ELR (cell line): ENCODE results near the gene RPP38.

Source experiments
- DNase-seq: peaks from one replicate; pipeline ENCODE4 v3.0.0-alpha.2; 2015; ENCODE audit warnings: low read depth

Gene RPP38

DNA sequence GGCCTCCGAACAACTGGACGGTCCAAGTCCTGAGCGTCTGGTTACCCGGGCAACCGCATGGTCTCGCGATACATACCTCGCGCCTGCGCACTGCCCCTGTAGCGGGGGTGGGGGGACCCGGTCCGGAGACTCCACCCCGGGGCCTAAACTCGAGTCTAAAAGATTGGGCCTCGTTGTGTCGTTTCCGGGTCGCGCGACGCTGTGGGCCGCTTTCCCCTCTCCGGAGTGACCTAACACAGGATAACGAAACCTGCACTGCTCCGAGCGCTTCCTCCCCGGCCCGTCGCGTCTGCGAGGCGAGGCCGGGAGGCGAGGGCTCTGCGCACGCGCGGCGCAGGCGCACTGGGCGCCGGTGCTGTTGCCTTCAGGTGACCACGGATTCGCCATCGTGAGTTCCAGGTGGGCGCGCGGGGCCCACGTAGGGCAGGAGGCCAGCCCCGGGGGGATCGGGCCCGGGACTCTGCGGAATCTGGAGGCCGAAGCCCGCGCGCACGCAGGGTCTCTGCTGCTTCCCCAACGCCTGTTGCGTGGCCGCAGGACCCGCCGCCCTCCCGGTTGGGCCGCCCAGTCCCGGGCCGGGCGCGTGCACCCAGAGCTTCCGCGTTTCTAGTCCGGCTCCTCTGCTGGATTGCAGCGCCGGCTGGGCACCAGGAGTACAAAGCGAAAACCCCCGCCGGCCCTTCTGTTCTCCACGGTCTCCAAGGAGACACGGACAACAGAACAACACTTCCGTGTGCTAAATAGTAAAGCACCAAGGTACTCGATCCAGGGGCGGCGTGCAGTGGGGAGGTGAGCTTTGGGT is at the start of gene RPP38:
Gene RPP38, plus strand, starts transcription at position 345 of the 802 bp plus-strand sequence. CDS start 5,960 bp downstream, outside the sequence.
- peak; percentile 98 for DNase-seq

GRCh38 chr10:15049533-15049932 is 47.6 kb upstream of the RPP38 start:
- DNase-seq, result no peak

DNA sequence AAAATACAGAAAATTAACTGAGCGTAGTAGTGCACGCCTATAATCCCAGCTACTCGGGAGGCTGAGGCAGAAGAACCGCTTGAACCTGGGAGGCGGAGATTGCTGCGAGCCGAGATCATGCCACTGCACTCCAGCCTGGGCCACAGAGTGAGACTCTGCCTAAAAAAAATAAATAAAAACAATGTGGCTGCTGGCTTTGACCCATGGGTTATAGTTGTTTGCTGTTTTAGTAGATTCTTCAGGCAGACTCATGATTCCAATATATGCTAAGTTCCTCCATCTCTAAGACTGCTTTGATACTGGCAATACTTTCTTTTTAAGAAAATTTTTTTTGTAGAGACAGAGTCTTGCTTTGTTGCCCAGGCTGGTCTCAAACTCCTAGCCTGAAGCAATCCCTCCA is 45.0 kb upstream of the RPP38 start:
- no peak for DNase-seq

GRCh38 chr10:15053061-15053460 is 44.1 kb upstream of the RPP38 start:
- DNase-seq, result no peak

DNA sequence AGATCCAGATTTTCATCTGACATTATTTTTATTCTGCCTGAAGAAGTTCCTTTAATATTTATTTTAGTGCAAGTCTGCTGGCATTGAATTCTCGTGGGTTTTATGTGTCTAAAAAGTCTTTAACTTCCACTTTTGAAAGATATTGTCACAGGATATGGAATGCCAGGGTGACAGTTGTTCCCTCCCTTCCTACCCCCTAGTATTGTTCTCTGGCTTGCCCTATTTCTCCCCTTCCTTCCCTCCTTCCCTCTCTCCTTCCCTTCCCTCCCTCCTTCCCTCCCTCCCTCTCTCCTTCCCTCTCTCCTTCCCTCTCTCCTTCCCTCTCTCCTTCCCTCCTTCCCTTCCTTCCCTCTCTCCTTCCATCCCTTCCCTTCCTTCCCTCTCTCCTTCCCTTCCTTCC is 38.5 kb upstream of the RPP38 start:
- no peak for DNase-seq

DNA sequence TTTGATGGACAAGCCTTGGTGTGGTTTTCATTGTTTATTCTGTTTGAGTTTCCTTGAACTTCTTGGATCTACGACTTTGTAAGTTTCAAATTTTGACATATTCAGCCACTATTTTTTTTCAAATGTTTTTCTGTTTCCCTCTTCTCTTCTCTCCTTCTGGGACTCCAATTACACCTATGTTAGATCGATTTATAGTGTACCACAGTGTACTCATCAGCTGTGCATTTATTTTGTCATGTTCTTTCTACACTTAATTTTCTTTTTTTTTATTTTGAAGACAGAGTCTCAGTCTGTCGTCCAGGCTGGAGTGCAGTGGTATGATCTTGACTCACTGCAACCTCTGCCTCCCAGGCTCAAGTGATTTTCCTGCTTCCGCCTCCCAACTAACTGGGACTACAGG is 37.2 kb upstream of the RPP38 start:
- DNase-seq, result no peak

- no peak for DNase-seq
These were observed 36.5 kb upstream of the RPP38 start for GRCh38 chr10:15060638-15061037.

- no peak for DNase-seq
These were observed 30.0 kb upstream of the RPP38 start for GRCh38 chr10:15067154-15067553.

GRCh38 chr10:15068802-15069201 is 28.4 kb upstream of the RPP38 start:
- peak; percentile 10 for DNase-seq

DNA sequence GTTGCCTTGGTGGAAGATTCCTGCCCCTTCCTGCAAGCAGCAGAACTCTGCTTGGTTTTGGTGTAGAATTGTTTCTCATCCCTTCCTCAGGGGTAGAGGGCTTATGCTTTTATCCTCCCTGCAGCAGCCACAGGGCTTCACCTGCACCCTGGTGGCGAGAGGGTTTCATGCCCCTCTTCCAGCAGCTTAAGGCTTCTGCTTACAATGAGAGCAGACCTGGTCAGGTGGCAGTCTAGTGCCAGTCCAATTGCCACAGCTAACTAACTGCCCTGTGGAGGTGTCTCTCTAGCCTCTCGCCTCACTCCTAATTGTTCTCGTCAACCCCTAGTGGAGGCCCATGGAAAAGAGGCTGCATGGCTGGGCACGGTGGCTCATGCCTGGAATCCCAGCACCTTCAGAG is 27.9 kb upstream of the RPP38 start:
- DNase-seq, result no peak

DNA sequence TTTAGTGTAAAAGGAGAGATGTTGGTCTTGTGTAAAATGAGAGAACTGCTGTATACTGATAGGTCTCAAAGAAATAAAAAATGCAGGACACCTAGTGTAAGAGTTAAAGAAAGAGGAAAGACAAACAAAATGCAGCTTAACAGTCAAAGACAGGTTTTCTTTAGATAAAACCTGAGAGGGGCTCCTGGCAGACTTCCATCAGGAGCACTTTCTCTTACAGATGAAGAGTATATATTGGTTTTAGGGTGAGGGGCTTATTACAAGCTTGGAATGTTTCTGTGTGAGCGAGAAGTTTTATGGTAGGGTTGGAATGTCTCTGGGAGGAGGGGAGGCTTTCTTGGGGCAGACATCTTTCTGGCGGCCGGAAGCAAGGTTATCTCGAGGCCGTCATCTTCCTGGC is 24.8 kb upstream of the RPP38 start:
- DNase-seq, result no peak

GRCh38 chr10:15075421-15075820 is 21.7 kb upstream of the RPP38 start:
- DNase-seq, result no peak

GRCh38 chr10:15083674-15084501 is 13.3 kb upstream of the RPP38 start:
- no peak for DNase-seq

- DNase-seq, result peak; percentile 96
These were observed 12.6 kb upstream of the RPP38 start for GRCh38 chr10:15084502-15084922.

GRCh38 chr10:15088428-15089261 is 8.5 kb upstream of the RPP38 start, which contains the start of gene ACBD7:
Gene ACBD7, minus strand, starts transcription at chr10:15088776. Its CDS starts 48 bp downstream, at chr10:15088728.
- peak; percentile 84 for DNase-seq

DNA sequence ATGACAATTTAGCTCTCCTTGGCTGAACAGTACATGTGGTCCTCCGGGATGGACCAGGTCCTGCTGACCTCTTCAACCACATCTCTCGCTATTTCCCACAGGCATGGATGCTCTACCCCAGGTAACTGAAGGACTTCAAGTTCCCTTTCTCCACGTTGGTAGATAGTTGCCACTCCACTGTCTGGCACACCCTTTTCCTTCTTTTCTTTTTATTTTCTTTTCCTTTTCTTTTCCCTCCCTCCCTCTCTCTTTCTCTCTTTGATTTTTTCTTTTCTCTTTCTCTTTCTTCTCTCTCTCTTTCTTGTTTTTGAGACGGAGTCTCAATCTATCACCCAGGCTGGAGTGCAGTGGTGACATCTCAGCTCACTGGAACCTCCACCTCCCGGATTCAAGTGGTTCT is 5.7 kb upstream of the RPP38 start:
- no peak for DNase-seq

GRCh38 chr10:15092855-15093408 is 4.2 kb upstream of the RPP38 start:
- no peak for DNase-seq

GRCh38 chr10:15096661-15097010 is 519 bp upstream of the RPP38 start:
- DNase-seq, result no peak

GRCh38 chr10:15099886-15100285 is 2.7 kb downstream of the RPP38 start:
- DNase-seq, result no peak

- no peak for DNase-seq
These were observed 6.4 kb downstream of the RPP38 start for GRCh38 chr10:15103513-15103912.

- DNase-seq, result peak; percentile 79
These were observed 9.3 kb downstream of the RPP38 start for GRCh38 chr10:15106352-15107013.
